Trophoblast cell (in vitro differentiated cells and primary cell): ENCODE results near the gene B4GALT2.

Source experiments
- DNase-seq, 2 donors: peaks; one replicate each; pipeline ENCODE4 v3.0.0-alpha.2; 2016
- H2AFZ ChIP-seq: 2 replicates; pipeline ENCODE4 v1.6.1; 2013; ENCODE audit warnings: low read length, moderate library complexity, mild to moderate bottlenecking; ENCODE audit not compliant: insufficient read depth, poor library complexity
- H2AK5ac ChIP-seq: 2 replicates; pipeline ENCODE4 v1.6.1; 2013; ENCODE audit warnings: mild to moderate bottlenecking, low read length
- H2BK120ac ChIP-seq: 2 replicates; pipeline ENCODE4 v1.6.1; 2013; ENCODE audit warnings: low read length, mild to moderate bottlenecking, moderate library complexity; ENCODE audit not compliant: insufficient read depth, poor library complexity
- H2BK12ac ChIP-seq: 2 replicates; pipeline ENCODE4 v1.6.1; 2013; ENCODE audit warnings: mild to moderate bottlenecking, low read length, moderate library complexity
- H2BK5ac ChIP-seq: 2 replicates; pipeline ENCODE4 v1.6.1; 2013; ENCODE audit warnings: low read length, low read depth, moderate library complexity, mild to moderate bottlenecking; ENCODE audit not compliant: poor library complexity
- H3K14ac ChIP-seq: 2 replicates; pipeline ENCODE4 v1.6.1; 2013; ENCODE audit warnings: mild to moderate bottlenecking, low read length
- H3K18ac ChIP-seq: 2 replicates; pipeline ENCODE4 v1.6.1; 2013; ENCODE audit warnings: mild to moderate bottlenecking, low read length
- H3K23ac ChIP-seq: 2 replicates; pipeline ENCODE4 v1.6.1; 2013; ENCODE audit warnings: low read length
- H3K27ac ChIP-seq: 2 replicates; pipeline ENCODE4 v1.5.1; 2013; ENCODE audit warnings: low read depth, mild to moderate bottlenecking, inconsistent platforms, low read length, moderate library complexity
- H3K27me3 ChIP-seq: 2 replicates; pipeline ENCODE4 v1.6.1; 2013; ENCODE audit warnings: inconsistent platforms, mild to moderate bottlenecking, low read length, moderate library complexity; ENCODE audit not compliant: insufficient read depth
- H3K36me3 ChIP-seq, 2 experiments: 1 replicate in 1 of 2; 2 replicates in 1 of 2; pipeline ENCODE4 v1.6.1; 2013; ENCODE audit warnings: low read length in 2 of 2, mild to moderate bottlenecking in 2 of 2, moderate library complexity in 1 of 2; ENCODE audit not compliant: insufficient read depth in 2 of 2, control insufficient read depth in 1 of 2
- H3K4ac ChIP-seq: 2 replicates; pipeline ENCODE4 v1.6.1; 2013; ENCODE audit warnings: low read depth, mild to moderate bottlenecking, low read length, moderate library complexity
- H3K4me1 ChIP-seq, 2 experiments: 1 replicate in 1 of 2; 2 replicates in 1 of 2; pipeline ENCODE4 v1.6.1; 2013; ENCODE audit warnings: low read length in 2 of 2, mild to moderate bottlenecking in 2 of 2, moderate library complexity in 1 of 2; ENCODE audit not compliant: insufficient read depth in 2 of 2, control insufficient read depth in 1 of 2
- H3K4me2 ChIP-seq: 2 replicates; pipeline ENCODE4 v1.6.1; 2013; ENCODE audit warnings: inconsistent platforms, mild to moderate bottlenecking, low read length, moderate library complexity
- H3K4me3 ChIP-seq: 2 replicates; pipeline ENCODE4 v1.5.1; 2013; ENCODE audit warnings: mild to moderate bottlenecking, low read depth, low read length, inconsistent platforms
- H3K79me1 ChIP-seq: one replicate; pipeline ENCODE4 v1.6.1; 2013; ENCODE audit warnings: low read length
- H3K79me2 ChIP-seq: 2 replicates; pipeline ENCODE4 v1.6.1; 2013; ENCODE audit warnings: low read length, mild to moderate bottlenecking; ENCODE audit not compliant: control insufficient read depth, insufficient read depth, poor library complexity
- H3K9ac ChIP-seq: 2 replicates; pipeline ENCODE4 v1.6.1; 2013; ENCODE audit warnings: mild to moderate bottlenecking, low read length
- H3K9me3 ChIP-seq: 2 replicates; pipeline ENCODE4 v1.6.1; 2013; ENCODE audit warnings: low read depth, mild to moderate bottlenecking, control low read depth, inconsistent platforms, low read length; ENCODE audit not compliant: insufficient read depth
- H4K12ac ChIP-seq: 2 replicates; pipeline ENCODE4 v1.6.1; 2013; ENCODE audit warnings: low read depth, mild to moderate bottlenecking, low read length, moderate library complexity
- H4K8ac ChIP-seq: 2 replicates; pipeline ENCODE4 v1.6.1; 2013; ENCODE audit warnings: low read depth, mild to moderate bottlenecking, low read length, moderate library complexity
- H4K91ac ChIP-seq: one replicate; pipeline ENCODE4 v1.6.1; 2013; ENCODE audit warnings: low read depth, mild to moderate bottlenecking, low read length, moderate library complexity
- WGBS: extraction: QIAGEN DNeasy Blood & Tissue Kit; methylation state at CpG from one replicate; pipeline ENCODE4 v1.1.7; 2013; ENCODE audit warnings: missing lambda C conversion rate; ENCODE audit not compliant: insufficient read length, insufficient coverage; ENCODE audit errors: extremely low coverage; 5-methylcytosine and 5-hydroxymethylcytosine counted together

The B4GALT2 gene

GRCh38 chr1:44002606-44003157 lies 23.7 kb downstream of the B4GALT2 start:
- Histone ChIP-seq H3K4ac (no peak overlapping the region), H3K4me2 (no peak overlapping the region), H3K27me3 (no peaks in the 10 kb centered on the region), H4K12ac (no peak overlapping the region), H2AFZ (no peak overlapping the region), H3K79me2 (no peaks in the 10 kb centered on the region), H3K9me3 (no peaks in the 10 kb centered on the region), H2AK5ac (no peak overlapping the region), H2BK12ac (no peak overlapping the region), H2BK5ac (no peak overlapping the region), H2BK120ac (no peak overlapping the region), H4K8ac (no peak overlapping the region), H3K4me1 (no peaks in the 10 kb centered on the region), H3K18ac (no peak overlapping the region), H3K36me3 (no peaks in the 10 kb centered on the region), H3K14ac (no peak overlapping the region), H3K79me1 (no peaks in the 10 kb centered on the region), H3K27ac (no peak overlapping the region), H3K9ac (no peak overlapping the region), H3K4me3 (no peak overlapping the region), H4K91ac (no peak overlapping the region), H3K23ac (no peak overlapping the region)
- DNase-seq = no peak
- WGBS = no CpG with 5 or more reads among the region's 14 CpGs

GRCh38 chr1:44008259-44008658 lies 29.2 kb downstream of the B4GALT2 start:
- no peak overlapping the region for H4K8ac ChIP-seq
- no peak overlapping the region for H3K4me3 ChIP-seq
- no CpG with 5 or more reads among the region's 12 CpGs for WGBS
- no peaks in the 10 kb centered on the region for H3K79me1 ChIP-seq
- no peak overlapping the region for H3K4me2 ChIP-seq
- no peak overlapping the region for H2BK5ac ChIP-seq
- no peaks in the 10 kb centered on the region for H3K36me3 ChIP-seq
- H2BK12ac ChIP-seq = no peak overlapping the region
- H3K4me1 ChIP-seq = peaks cover 6 to 8% of the 10 kb centered on the region in 2 experiments
- H2AK5ac ChIP-seq = no peak overlapping the region
- DNase-seq = no peak
- no peak overlapping the region for H3K14ac ChIP-seq
- no peak overlapping the region for H3K27ac ChIP-seq
- no peak overlapping the region for H3K23ac ChIP-seq
- no peak overlapping the region for H3K4ac ChIP-seq
- H2AFZ ChIP-seq = no peak overlapping the region
- no peak overlapping the region for H4K91ac ChIP-seq
- no peak overlapping the region for H2BK120ac ChIP-seq
- H4K12ac ChIP-seq = no peak overlapping the region
- no peaks in the 10 kb centered on the region for H3K27me3 ChIP-seq
- no peak overlapping the region for H3K18ac ChIP-seq
- H3K79me2 ChIP-seq = no peaks in the 10 kb centered on the region
- H3K9ac ChIP-seq = no peak overlapping the region
- H3K9me3 ChIP-seq = no peaks in the 10 kb centered on the region

- H3K4me2 ChIP-seq = no peak overlapping the region
- no peak overlapping the region for H3K18ac ChIP-seq
- H2AFZ ChIP-seq = no peak overlapping the region
- H4K12ac ChIP-seq = no peak overlapping the region
- no peak overlapping the region for H3K4ac ChIP-seq
- H3K14ac ChIP-seq = no peak overlapping the region
- H3K79me2 ChIP-seq = no peaks in the 10 kb centered on the region
- no peaks in the 10 kb centered on the region for H3K36me3 ChIP-seq
- no peak overlapping the region for H2BK12ac ChIP-seq
- H2AK5ac ChIP-seq = no peak overlapping the region
- H3K4me3 ChIP-seq = no peak overlapping the region
- no peak overlapping the region for H4K91ac ChIP-seq
- H3K9ac ChIP-seq = no peak overlapping the region
- no peak for DNase-seq
- no peak overlapping the region for H3K27ac ChIP-seq
- peaks cover 6 to 8% of the 10 kb centered on the region in 2 experiments for H3K4me1 ChIP-seq
- H2BK5ac ChIP-seq = no peak overlapping the region
- H3K9me3 ChIP-seq = peaks cover 3% of the 10 kb centered on the region
- H3K27me3 ChIP-seq = no peaks in the 10 kb centered on the region
- no peak overlapping the region for H4K8ac ChIP-seq
- H3K79me1 ChIP-seq = no peaks in the 10 kb centered on the region
- no peak overlapping the region for H3K23ac ChIP-seq
- H2BK120ac ChIP-seq = no peak overlapping the region
- no CpG with 5 or more reads among the region's 11 CpGs for WGBS
Measured at GRCh38 chr1:44010935-44011471, 32.0 kb downstream of the B4GALT2 start.

- H3K23ac ChIP-seq = no peak overlapping the region
Measured at GRCh38 chr1:44012404-44012803, 33.4 kb downstream of the B4GALT2 start.

More at GRCh38 chr1:44012404-44012803, 33.4 kb downstream of the B4GALT2 start:
- Histone ChIP-seq H3K4me3 (no peak overlapping the region), H2BK5ac (no peak overlapping the region), H3K9ac (no peak overlapping the region), H3K14ac (no peak overlapping the region), H2BK120ac (no peak overlapping the region), H3K79me1 (no peaks in the 10 kb centered on the region), H3K18ac (no peak overlapping the region), H3K4me2 (no peak overlapping the region), H3K27me3 (no peaks in the 10 kb centered on the region), H3K27ac (no peak overlapping the region), H2AFZ (no peak overlapping the region), H3K9me3 (peaks cover 3% of the 10 kb centered on the region), H4K12ac (no peak overlapping the region), H3K36me3 (no peaks in the 10 kb centered on the region), H3K79me2 (no peaks in the 10 kb centered on the region), H4K91ac (no peak overlapping the region), H2AK5ac (no peak overlapping the region), H3K4me1 (peaks cover 6 to 8% of the 10 kb centered on the region in 2 experiments), H4K8ac (no peak overlapping the region), H2BK12ac (no peak overlapping the region), H3K4ac (no peak overlapping the region)
- DNase-seq = no peak
- WGBS = no CpG with 5 or more reads among the region's 2 CpGs
